ENCODE results near the gene TDRKH.
"Not testable (repeated sequence)": the region's sequence is repeated elsewhere in the genome, so short reads cannot be mapped to it uniquely, and the experiment has no call there.

Gene TDRKH

DNA sequence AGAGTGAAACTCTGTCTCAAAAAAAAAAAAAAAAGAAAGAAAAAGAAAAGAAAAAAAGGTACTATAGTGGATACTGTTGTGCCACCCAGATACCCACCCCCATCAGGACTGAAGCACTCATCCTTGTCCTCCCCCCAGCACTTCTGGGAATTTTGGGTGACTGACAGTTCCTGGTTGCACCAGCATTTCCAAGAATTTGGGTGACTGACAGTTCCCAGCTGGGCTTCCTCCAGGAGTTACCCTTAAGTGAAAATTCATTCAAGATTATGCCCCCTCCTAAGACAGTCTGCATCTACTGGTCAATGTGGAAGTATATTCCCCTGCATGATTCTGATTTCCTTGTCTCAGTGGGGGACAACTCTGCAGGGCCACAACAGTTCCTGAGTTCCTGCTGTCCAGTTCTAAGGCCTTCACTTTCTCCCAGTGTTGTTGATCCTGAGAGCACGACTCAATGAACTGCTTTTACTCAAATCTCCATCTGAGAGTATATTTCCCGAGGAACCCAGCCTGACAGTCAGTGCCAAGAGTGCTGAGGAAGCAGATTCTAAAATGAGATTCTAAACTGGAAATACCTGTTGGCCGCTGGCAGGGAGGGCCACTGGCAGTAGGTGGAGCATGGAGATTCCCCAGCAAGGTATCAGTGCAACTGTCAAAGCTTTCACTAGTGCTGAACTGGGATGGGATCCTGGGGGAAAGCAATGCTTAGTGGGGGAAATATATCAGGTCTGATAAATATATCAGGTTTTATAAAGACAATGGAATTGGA lies 50.5 kb downstream of the TDRKH start:
- Mint-ChIP-seq H3K27ac (no peak overlapping the region), H3K27me3 (peaks cover 5% of the 10 kb centered on the region), H3K36me3 (peaks cover 4% of the 10 kb centered on the region), H3K9me3 (peaks cover 11% of the 10 kb centered on the region), H3K4me3 (no peak overlapping the region), H3K4me1 (peaks cover 3% of the 10 kb centered on the region)
- ATAC-seq (ENCODE audit: low read depth) (no peak), DNase-seq (ENCODE audit: low spot score in 2 of 2) (no peak)

- ATAC-seq (ENCODE audit: low read depth): no peak
Observed at GRCh38 chr1:151737479-151737878, 52.8 kb downstream of the TDRKH start.

DNA sequence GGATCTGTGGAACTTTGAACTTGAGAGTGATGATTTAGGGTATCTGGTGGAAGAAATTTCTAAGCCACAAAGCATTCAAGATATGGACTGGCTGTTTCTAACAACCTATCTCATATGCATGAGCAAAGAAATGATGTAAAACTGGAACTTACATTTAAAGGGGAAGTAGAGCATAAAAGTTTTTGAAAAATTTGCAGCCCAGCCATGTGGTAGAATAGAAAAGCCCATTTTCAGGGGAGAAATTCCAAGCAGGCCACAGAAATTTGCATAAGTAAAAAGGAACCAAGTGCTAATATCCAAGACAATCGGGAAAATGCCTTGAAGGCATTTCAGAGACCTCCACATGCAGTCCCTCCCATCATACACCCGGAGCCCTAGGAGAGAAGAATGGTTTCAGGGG lies 53.3 kb downstream of the TDRKH start:
- H3K36me3 Mint-ChIP-seq: peaks cover 4% of the 10 kb centered on the region
- ATAC-seq (ENCODE audit: low read depth): no peak
- peaks cover 3% of the 10 kb centered on the region for H3K4me1 Mint-ChIP-seq
- H3K4me3 Mint-ChIP-seq: no peak overlapping the region
- no peak for DNase-seq (ENCODE audit: low spot score in 2 of 2)
- peaks cover 11% of the 10 kb centered on the region for H3K9me3 Mint-ChIP-seq
- H3K27me3 Mint-ChIP-seq: peaks cover 13% of the 10 kb centered on the region
- no peak overlapping the region for H3K27ac Mint-ChIP-seq

More at GRCh38 chr1:151737479-151737878, 52.8 kb downstream of the TDRKH start:
- DNase-seq (ENCODE audit: low spot score in 2 of 2): no peak
- H3K9me3 Mint-ChIP-seq: peaks cover 11% of the 10 kb centered on the region
- H3K4me3 Mint-ChIP-seq: no peak overlapping the region
- peaks cover 3% of the 10 kb centered on the region for H3K4me1 Mint-ChIP-seq
- peaks cover 11% of the 10 kb centered on the region for H3K27me3 Mint-ChIP-seq
- H3K27ac Mint-ChIP-seq: no peak overlapping the region
- peaks cover 4% of the 10 kb centered on the region for H3K36me3 Mint-ChIP-seq

DNA sequence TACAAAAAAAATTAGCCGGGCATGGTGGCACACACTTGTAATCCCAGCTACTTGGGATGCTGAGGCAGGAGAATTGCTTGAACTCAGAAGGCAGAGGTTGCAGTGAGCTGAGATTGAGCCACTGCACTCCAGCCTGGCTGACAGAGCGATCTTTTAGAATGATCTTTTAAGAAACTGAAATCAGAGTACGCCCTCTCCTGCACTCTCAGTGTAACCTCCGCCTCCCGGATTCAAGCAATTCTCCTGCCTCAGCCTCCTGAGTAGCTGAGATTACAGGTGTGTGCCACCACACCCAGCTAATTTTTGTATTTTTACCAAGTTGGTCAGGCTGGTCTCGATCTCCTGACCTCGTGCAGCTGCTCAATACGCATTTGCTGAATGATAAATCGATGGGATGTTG lies 56.3 kb downstream of the TDRKH start:
- H3K4me1 Mint-ChIP-seq; DNase-seq (ENCODE audit: low spot score in 2 of 2); H3K36me3 Mint-ChIP-seq; ATAC-seq (ENCODE audit: low read depth); H3K4me3 Mint-ChIP-seq; H3K27ac Mint-ChIP-seq: not testable (repeated sequence)
- Mint-ChIP-seq H3K27me3 (peaks cover 19% of the 10 kb centered on the region), H3K9me3 (peaks cover 11% of the 10 kb centered on the region)

- H3K4me1 Mint-ChIP-seq: peaks cover 3% of the 10 kb centered on the region
- peaks cover 3% of the 10 kb centered on the region for H3K36me3 Mint-ChIP-seq
- peaks cover 22% of the 10 kb centered on the region for H3K27me3 Mint-ChIP-seq
- no peak for DNase-seq (ENCODE audit: low spot score in 2 of 2)
- peaks cover 9% of the 10 kb centered on the region for H3K9me3 Mint-ChIP-seq
- no peak overlapping the region for H3K27ac Mint-ChIP-seq
- ATAC-seq (ENCODE audit: low read depth): no peak
- H3K4me3 Mint-ChIP-seq: no peak overlapping the region
Observed at GRCh38 chr1:151733126-151733525, 57.2 kb downstream of the TDRKH start.

DNA sequence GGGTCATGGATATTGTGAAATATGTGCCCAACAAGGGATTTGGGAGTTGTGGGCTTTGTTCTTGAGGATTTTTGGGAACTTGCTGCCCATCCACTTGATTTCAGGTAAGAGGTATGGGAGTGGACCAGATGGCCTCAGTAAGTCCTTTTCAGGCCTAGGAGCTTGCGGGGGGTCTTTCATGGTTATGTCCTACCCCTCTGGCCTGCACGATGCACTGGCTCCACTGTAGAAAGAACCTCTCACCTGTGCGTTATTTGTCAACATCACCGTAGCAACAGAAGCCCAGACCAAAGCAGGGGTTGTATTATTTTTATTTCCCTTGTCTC lies 60.4 kb downstream of the TDRKH start:
- Mint-ChIP-seq H3K9me3 (no peaks in the 10 kb centered on the region), H3K4me1 (peaks cover under 1% of the 10 kb centered on the region), H3K27ac (no peak overlapping the region), H3K4me3 (no peak overlapping the region), H3K36me3 (no peaks in the 10 kb centered on the region), H3K27me3 (peaks cover 27% of the 10 kb centered on the region)
- no peak for ATAC-seq (ENCODE audit: low read depth)
- DNase-seq (ENCODE audit: low spot score in 2 of 2): no peak

DNA sequence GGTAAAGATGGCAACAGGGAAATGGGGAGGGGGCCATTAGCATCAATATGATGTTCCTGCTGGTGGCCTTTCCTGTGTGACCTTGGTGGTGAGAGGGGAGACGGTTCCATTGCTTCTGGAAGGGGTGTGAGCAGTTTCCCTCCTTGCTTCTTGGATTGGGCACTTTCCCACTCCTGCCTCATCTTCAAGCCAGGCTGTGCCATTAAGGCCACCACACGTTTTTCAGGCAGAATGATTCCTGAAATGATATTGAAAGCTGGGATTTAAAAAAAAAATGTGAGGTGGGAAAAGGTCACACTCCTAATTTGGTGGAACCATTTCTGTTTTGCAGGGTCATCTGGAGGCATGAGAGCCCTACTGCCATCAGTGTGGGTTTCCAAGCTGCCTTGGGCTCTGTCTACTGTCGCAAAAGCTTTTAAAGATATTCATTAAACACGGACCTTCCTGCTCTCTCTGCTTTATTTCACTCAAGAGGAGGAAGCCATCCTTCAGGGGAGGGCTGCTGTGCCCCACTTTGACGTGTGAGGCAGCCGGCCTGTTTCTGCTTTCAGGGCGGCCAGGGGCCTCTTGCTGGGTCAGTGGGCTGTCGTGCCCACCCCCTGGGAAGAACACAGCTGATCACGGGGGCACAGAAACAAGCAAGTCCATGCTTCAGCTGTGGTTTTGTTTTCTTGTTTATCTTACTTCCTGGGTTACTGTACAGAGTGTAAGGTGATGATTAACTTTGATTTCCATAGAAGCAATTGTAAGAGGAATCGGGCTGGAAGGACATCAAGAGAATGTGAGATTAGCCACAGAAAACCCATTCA lies 60.9 kb downstream of the TDRKH start:
- Mint-ChIP-seq H3K9me3 (no peaks in the 10 kb centered on the region), H3K27ac (no peak overlapping the region), H3K36me3 (no peaks in the 10 kb centered on the region), H3K4me3 (no peak overlapping the region), H3K4me1 (no peaks in the 10 kb centered on the region), H3K27me3 (peaks cover 25% of the 10 kb centered on the region)
- ATAC-seq (ENCODE audit: low read depth) (no peak), DNase-seq (ENCODE audit: low spot score in 2 of 2) (no peak)

GRCh38 chr1:151728151-151729054 lies 61.9 kb downstream of the TDRKH start:
- Mint-ChIP-seq H3K27me3 (peaks cover 26% of the 10 kb centered on the region), H3K4me3 (no peak overlapping the region), H3K27ac (no peak overlapping the region), H3K4me1 (no peaks in the 10 kb centered on the region), H3K36me3 (no peaks in the 10 kb centered on the region), H3K9me3 (no peaks in the 10 kb centered on the region)
- DNase-seq (ENCODE audit: low spot score in 2 of 2): no peak
- ATAC-seq (ENCODE audit: low read depth): no peak

DNA sequence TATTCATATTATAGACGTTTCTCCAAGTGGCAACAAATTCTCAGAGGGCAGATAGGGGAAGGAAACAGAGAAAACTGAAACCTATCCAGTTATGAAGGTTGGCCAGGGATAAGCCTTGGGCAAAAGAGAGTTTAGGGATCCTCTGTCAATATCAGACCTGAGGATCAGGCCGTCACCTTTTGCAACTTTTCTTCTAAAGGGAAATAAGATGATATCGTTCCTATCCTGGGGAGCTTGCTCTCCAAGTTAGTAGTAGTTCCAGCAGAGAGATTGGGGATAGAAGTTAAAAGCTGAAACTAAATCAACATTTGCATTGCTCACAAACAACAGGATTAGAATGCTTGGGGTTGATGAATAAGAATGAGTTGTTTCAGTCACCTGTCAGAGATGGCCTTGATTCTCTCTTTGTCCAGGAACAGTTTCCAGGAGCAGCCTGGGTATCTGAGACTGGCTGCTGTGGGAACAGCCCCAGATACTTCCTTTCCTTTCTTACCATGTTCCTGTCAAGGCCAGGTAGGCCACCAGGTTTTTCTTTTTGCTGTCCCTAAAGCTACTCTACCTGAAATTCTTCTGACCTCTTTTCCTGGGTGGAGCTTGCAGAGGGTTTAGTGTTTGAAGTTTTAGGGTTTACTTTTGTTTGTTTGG lies 66.5 kb downstream of the TDRKH start:
- H3K36me3 Mint-ChIP-seq: no peaks in the 10 kb centered on the region
- peaks cover 21% of the 10 kb centered on the region for H3K27me3 Mint-ChIP-seq
- no peak overlapping the region for H3K27ac Mint-ChIP-seq
- H3K9me3 Mint-ChIP-seq: no peaks in the 10 kb centered on the region
- H3K4me1 Mint-ChIP-seq: peaks cover 6% of the 10 kb centered on the region
- DNase-seq (ENCODE audit: low spot score in 2 of 2) (no peak), ATAC-seq (ENCODE audit: low read depth) (no peak)
- H3K4me3 Mint-ChIP-seq: no peak overlapping the region

All from memory B cell (primary cell).